Globus pallidus (tissue), 1 donor: ENCODE data around the gene C19orf25.
"Not testable (repeated sequence)": the region's sequence is repeated elsewhere in the genome, so short reads cannot be mapped to it uniquely, and the experiment has no call there.

Experiments used
- DNase-seq: peaks from one replicate; pipeline ENCODE4 v3.0.0-alpha.2; 2015; ENCODE audit warnings: low spot score

Gene C19orf25

GRCh38 chr19:1512671-1513498 is 33.9 kb upstream of the C19orf25 start, which contains the start of gene ADAMTSL5:
Gene ADAMTSL5, minus strand, starts transcription at chr19:1513019. Its CDS starts 2,076 bp downstream, at chr19:1510943.
- DNase-seq: no peak

GRCh38 chr19:1511318-1512317 is 32.6 kb upstream of the C19orf25 start:
- DNase-seq: no peak

- DNase-seq: no peak
Observed at GRCh38 chr19:1510807-1511206, 31.8 kb upstream of the C19orf25 start.

GRCh38 chr19:1510442-1510806 is 31.4 kb upstream of the C19orf25 start:
- no peak for DNase-seq

GRCh38 chr19:1509602-1510441 is 30.8 kb upstream of the C19orf25 start:
- DNase-seq: no peak

- DNase-seq: no peak
Observed at GRCh38 chr19:1508507-1508856, 29.5 kb upstream of the C19orf25 start.

- DNase-seq: peak; percentile 92
Observed at GRCh38 chr19:1507763-1508506, 28.9 kb upstream of the C19orf25 start.

- DNase-seq: no peak
Observed at GRCh38 chr19:1507192-1507660, 28.2 kb upstream of the C19orf25 start.

- no peak for DNase-seq
Observed at GRCh38 chr19:1505991-1506881, 27.2 kb upstream of the C19orf25 start.

GRCh38 chr19:1505012-1505411 is 26.0 kb upstream of the C19orf25 start:
- DNase-seq: no peak

GRCh38 chr19:1503925-1504773 is 25.1 kb upstream of the C19orf25 start:
- DNase-seq: no peak

- DNase-seq: peak; percentile 30
Observed at GRCh38 chr19:1503089-1503924, 24.3 kb upstream of the C19orf25 start.

GRCh38 chr19:1502433-1503088 is 23.5 kb upstream of the C19orf25 start:
- no peak for DNase-seq

- no peak for DNase-seq
Observed at GRCh38 chr19:1501200-1501595, 22.2 kb upstream of the C19orf25 start.

- not testable (repeated sequence) for DNase-seq
Observed at GRCh38 chr19:1499231-1499630, 20.2 kb upstream of the C19orf25 start.

- no peak for DNase-seq
Observed at GRCh38 chr19:1497578-1498235, 18.7 kb upstream of the C19orf25 start.
